ENCODE results near the gene HS3ST3B1. TPM values are rescaled to one million over a fixed set of nuclear protein-coding genes. Genes with fewer than 3 reads are reported as not detected.

Gene HS3ST3B1
- total RNA-seq, 1 donor from 2014 or later, result 27.6 TPM

Other genes with a start within 250 kb of the HS3ST3B1 start
- 29.7 and 30.3 TPM in 2 replicates for gene COX10, start 231.6 kb upstream of the HS3ST3B1 start, total RNA-seq
- gene CDRT15, start 64.2 kb upstream of the HS3ST3B1 start, total RNA-seq, result not detected in 2 replicates

All from T-helper 2 cell treated with Interferon-gamma antibody and Interleukin-4, amounts not matched to agents 100 ng/mL and 5 ng/mL, for 36 hours (primary cell).